ENCODE measurements around the gene SCARB2. TPM values are rescaled to one million over a fixed set of nuclear protein-coding genes. Genes with fewer than 3 reads are reported as not detected.

SCARB2 gene
- total RNA-seq, 1 experiment from 2014 or later = 163 TPM

DNA sequence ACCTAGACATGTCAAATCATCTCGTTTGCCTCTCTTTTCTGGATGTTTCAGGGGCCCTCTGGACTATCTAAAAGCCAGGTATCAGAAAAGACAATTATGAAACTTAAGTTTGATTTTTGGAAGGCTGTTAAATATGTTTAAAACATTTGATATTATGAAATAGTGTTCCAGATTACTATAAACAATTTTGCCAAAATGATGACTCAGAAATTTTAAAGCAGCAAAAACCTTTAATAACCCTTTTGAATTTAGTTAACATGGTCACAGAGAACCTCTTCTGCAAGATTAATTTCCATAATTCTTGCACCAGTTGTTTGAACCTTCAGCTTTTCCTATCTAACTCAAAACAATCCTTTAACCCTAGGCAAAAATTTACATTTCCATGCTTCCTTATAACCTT is 19.1 kb upstream of the SCARB2 start:
- no peak for DNase-seq (ENCODE audit: low read depth)

DNA sequence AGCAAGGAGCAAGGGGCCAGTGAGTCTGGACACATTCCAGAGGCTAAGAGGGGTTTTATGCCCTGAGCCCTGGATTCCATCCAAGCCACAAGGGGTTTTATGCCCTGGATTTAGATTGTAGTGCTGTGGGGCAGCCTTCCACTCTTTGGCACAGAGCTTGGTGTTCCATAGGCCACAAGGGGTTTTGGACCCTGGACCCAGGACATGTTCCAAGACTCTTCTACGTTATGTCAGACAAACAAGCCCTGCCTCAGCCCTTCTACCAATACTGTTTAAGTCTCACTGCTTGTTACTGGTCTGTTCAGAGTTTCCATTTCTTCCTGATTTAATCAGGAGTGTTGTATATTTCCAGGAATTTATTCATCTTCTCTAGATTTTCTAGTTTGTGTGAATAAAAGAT is 12.8 kb upstream of the SCARB2 start:
- DNase-seq (ENCODE audit: low read depth) = no peak

DNA sequence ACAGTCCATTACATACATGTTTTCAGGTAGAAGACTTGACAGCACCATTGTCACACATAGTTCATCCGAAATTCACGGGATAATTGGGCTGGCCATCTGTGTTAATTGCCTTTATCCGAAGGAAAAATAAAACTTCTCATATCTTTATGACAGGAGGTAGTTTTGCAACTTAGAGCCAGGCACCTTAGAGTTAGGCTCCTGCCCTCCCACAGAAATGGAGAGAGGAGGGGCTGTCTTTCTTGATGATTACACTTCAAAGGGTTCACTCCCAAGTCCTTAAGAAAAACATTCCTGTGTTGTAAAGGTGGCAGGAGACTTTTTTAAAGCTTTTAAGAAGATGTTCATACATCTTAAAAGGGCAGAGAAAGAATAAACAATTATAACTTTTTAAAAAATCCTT is 10.5 kb upstream of the SCARB2 start:
- DNase-seq (ENCODE audit: low read depth) = no peak

DNA sequence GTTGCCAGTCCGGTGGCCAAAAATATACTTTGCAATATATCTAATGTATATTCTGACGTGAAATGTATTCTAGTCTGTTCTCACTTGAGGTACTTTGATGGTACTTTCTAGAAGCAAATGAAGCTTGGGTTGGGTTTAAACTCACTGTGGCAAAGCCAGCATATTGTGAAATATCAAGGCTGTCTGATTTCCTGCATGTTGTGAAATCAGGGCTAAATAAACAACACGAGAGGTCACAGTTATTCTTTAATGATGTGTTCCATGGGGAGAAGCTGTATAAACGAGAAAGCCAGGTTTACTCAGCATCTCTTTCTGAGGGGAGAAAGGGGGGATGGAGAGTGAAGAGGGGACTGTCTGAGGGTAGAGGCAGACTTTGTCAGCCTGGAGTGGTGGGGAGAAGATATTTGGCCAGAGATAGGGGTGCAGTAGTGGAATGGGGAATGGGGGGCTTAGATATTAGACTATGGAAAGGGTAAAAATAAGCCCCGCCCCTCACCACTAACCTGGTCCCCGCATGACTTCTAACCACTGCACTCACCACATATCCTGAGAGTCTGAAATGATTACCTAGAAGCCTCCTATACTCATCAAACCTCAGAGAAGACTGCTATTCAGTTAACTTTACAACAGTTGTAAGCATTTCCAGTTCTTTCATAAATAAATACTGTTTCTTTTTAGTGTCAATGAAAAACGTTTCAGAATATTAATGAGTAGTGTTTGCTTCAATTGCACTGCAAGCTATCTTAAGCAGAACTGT is 5.9 kb upstream of the SCARB2 start:
- peak; percentile 65 for DNase-seq (ENCODE audit: low read depth)

DNA sequence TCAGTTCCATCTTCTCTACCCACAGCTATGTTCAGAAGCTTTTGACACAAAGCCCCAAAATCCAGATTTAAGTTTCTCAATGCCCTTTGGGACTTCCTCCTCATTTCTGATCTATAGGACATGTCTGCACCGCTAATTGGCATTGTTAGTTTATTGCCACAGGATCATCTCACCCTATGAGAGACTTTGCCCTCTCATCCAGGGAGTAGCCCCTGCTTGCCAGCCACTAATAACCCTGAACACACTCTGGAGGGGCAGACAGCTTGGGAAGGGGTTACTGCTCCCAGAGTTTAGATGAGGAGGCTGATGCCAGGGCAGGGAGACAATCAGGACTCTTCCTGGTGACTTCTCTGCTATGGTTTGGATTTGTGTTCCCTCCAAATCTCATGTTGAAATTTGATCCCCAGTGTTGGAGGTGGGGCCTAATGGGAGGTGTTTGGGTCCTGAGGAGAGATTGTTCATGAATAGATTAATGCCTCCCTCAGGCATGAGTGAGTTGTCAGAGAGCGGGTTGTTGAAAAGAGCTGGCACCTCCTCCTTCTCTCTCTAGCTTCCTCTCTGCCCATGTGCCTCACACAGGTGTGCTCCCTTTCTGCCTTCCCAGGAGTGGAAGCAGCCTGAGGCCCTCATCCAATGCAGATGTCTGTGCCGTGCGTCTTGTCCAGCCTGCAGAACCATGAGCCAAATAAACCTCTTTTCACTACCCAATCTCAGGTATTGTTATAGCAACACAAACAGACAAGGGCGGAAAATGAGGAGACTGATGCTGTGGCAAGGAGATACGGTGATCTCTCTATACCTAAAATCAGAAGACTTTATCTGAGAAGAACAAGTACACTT is 3.6 kb upstream of the SCARB2 start:
- no peak for DNase-seq (ENCODE audit: low read depth)

DNA sequence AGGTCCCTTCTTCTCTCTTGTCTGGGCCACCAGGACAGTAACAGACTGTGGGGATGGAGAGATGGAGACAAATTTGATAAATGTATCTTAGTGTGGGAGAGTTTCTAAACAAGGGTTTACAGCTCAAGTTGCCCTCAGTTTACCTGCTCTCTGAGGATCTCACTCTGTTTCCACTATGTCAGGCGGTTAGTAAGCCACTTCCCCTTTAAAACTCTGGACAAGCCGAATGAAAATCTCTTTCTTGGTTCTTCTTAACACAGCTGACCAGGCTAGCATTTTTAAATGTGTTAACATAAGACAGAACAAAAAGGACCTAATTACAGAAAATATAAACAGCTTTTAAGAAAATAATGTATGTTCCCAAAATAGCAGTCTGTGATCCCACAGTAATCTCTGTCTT is 2.9 kb upstream of the SCARB2 start:
- no peak for DNase-seq (ENCODE audit: low read depth)

DNA sequence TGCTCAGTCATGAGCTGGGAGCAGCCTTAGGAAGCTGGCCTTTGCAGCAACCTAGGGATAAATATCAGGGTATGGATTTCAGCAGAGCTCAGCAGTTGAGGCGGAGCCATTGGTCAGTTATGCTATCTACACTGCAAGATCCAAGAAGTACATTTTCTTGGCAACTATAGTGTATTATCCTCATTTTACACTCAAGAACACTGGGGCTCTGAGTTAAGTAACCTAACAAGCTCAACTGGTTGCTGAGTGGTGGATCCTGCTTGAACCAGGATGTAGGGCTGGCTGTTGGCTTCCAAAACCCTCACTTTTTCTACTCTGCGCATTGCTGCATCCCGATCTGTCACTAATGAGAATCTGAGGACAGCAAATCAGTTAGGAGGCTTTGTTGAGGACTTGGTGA is 1.5 kb upstream of the SCARB2 start:
- no peak for DNase-seq (ENCODE audit: low read depth)

DNA sequence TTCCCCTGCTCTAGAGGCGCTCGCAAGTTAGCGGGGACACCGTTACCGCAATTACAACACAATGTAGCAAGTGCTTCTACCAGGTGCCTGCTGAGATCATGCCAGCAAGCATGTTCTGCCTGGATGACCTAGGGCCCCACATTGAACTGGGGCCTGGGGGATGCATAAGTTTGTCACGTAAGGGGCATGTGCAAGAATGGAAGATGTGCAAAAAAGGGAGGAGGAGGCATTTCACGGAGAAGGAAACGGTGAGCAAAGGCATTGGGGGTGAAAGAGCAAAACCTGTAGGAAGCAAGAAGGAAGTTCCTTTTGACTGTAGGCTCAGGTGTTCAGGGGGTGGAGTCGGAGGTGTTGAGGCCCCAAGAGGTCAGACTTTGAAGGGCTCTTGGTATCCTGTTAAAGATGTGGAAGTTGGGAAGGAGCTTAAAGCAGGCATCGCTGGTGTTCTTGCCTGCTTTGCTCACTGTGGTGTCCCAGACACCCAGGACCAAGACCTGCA is 602 bp upstream of the SCARB2 start:
- no peak for DNase-seq (ENCODE audit: low read depth)

DNA sequence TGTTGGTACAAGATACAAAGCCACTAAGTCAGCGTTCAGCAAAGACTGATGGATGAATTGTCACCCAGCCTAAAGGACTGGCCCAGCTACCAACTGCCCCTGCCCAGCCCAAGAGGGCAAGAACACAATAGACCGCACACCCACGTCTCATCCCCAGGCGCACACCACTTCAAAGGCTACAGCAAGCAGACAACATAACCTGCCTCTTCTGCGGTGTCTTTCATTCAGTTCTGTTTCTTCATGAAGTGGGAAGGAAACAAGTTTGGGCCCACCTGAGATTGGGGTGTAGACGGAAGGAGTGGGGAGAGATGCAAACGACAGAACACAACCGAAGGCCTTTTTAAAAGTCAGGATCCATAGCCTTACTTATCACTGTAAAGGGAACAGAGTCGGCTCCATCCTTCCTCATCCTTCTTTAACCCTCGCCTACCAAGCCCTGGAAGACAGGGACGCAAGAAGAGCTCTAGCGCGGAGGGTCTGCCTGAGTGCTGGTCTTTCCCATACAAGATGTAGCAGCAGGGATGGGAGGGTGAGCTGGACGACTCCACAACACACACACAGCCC is 691 bp downstream of the SCARB2 start:
- peak; percentile 35 for DNase-seq (ENCODE audit: low read depth)

DNA sequence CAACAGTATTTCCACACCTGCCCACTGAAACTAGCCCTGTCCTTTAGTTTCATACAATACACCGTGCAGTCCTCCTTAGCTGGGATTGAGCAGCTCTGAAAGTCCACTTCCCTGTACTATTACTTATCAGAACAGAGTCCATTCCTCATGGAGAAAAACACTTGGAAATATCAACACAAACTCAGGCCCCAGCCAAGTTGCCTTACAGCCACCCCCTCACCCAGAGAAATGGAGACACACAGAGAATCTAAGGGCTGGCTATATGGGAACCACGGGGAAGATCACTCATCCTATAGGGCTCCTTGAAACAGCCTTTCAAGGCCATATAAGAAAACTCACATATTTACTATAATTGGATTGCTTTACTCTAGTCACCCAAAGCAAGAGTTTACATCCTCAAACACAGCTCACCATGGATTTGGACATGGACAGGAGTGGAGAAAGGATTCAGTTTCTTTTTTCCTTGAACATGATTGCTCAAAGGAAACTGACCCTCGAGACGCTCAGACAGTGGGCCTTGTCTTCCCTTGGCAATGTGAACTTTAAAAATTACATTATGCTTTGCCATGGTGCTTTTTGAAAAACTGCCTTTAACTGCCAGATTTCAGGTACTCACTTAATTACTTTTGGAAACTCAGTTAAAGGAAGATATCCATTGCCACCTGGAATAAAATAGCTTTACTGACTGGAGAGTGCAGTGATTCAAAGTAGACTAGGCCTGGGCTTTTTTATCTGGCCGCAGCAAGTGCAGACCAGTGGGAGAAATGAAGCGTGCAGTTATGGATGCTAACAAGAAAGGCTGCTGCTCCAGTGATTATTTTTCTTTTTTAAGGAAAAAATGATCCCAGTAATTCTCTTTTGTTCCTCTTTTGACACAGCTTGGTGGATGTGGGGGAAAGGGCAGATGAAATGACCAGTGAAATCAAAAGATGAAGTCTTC is 1.6 kb downstream of the SCARB2 start:
- no peak for DNase-seq (ENCODE audit: low read depth)

DNA sequence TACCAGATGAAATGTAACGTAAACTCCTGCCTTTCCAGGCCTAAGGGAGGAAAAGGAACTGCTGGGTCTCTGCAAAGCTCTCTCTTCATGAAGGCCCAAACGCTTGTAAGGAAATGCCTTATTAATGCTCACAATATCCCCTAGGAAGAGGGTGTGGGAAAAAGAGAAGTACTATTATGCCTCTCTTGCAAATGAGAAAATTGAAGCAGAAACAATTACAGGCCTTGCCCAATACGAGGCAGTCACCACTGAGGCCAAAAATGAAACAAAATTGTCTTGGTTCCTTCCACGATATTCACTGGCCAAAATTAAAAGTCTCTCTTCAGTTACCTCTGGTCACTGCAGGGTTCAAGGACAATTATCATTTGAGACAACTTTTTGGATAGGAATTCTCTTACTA is 3.2 kb downstream of the SCARB2 start:
- DNase-seq (ENCODE audit: low read depth) = no peak

DNA sequence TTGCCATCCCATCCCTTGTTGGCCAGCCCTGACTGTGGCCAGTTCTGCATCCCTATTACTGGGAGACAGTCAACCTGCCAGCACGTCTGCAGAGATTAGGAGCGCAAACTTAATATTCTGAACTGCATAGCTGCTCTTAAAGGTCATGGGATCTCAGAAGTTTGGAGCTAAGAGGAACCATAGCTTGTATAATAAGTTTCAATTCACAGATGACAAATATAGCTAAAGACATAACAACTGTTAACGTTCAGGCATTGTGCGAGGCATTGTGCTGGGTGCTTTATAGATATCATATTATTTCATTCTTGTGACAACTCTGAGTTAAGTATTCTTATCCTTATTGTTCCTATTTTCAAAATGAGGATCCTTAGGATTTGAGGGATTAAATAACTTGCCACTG is 3.7 kb downstream of the SCARB2 start:
- DNase-seq (ENCODE audit: low read depth) = no peak

DNA sequence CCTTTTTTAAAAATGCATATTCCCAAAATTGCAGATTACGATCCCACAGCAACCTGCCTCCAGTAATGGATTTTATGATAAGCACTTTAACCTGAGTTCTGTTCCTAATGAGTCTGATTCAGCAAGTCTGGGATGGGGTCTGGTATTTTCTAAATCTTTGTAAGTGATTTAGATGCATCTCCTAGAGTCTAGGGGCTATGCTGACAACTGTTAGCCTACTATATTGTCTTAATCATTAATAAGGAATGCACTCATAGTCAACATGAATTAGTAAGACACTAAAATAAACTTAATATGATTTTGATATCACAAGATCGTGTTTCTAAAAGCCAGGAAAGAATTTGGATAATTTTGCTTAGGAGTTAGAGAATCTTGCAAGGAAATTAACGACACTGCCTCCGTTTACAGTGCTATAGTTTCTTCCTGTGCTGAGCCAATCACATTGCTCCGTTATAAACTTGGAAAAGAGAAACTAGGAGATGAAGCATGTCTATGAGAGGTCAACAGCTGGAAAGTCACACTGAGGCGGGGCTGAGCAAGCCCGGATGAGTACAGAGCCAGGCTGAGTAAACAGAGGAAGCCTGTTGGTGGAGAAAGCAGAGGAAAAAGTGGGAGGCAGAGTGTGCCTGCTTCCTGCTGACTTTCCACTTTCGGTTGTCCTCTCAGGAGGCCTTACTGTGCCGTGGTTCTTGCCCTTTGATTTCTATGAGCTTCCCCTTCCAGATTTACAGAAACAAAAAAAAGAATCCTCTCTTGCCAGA is 5.4 kb downstream of the SCARB2 start:
- peak; percentile 96 for DNase-seq (ENCODE audit: low read depth)

DNA sequence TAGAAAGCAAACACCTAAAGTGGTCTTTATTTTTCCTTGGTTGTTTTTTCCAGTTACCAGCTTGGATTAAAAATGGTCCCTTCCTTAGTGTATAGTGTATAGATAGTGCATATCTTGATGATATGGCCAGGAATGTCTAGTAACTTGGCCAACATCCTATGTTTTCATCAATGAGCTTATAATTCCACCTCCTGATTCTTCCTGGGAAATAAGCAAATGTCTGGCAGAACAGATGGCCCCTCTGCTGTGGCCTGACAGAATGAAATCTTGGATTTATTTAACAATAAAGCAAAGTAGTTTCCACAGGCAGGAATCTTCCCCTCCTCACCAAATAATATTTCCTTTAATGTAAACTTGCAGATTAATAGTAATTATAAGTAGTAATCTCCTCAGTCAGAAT is 6.1 kb downstream of the SCARB2 start:
- no peak for DNase-seq (ENCODE audit: low read depth)

DNA sequence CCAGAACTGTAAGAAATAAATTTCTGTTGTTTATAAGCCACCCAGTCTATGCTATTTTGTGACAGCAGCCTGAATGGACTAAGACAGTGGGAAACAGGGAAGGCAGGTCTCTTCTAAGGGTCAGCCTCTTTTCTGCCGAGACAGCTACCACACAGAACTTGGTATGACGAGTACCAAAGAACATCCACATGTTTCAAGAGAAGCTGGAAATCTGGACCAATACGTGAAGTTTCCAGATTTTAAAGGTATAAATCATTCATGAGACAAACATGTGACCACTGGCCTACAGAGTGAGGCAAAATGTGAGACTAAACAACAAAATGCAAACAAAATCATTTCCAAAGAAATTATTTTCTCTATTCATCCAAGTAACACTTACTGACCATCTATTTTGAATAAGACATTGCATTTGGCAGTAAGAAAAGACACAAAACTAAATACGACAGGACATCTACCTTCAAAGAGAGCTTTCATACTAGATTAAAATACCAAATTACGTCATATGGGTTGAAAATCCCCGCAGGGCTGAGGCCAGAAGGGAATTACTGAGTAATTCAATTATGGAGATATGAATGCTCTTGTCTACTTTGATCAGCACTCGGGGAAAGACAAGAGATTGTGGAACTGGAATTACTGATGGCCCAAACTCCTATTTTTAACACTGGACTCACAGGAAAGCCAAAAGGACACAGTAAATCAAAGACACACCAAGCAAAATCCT is 7.2 kb downstream of the SCARB2 start:
- no peak for DNase-seq (ENCODE audit: low read depth)

DNA sequence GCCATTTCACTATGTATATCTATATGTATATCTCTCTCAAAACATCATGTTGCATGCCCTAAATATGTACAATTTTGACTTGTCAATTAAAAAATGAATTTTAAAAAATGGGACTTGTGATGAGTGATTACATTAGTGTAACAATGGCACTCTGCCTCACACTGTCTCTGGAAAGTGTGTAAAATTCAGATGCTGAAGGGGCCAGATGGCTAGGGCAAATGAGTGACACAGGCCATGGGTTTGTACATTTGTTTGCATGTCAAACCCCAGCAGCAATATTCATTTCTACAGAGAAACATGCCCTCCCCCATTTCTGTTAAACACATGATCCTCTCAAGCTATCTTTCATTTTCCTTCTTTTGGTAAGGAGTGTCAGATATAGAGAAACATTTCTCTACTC is 8.1 kb downstream of the SCARB2 start:
- no peak for DNase-seq (ENCODE audit: low read depth)

DNA sequence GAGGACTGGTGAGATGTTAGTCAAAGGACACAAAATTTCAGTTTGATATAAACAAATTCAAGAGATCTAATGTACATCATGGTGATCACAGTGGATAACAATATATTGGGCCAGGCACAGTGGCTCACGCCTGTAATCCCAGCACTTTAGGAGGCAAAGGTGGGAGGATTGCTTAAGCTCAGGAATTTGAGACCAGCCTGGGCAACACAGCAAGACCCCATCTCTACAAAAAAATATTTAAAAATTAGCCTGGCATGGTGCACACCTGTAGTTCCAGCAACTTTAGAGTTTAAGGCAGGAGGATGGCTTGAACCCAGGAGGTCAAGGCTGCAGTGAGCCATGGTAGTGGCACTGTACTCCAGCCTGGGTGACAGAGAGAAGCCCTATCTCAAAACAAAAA is 8.7 kb downstream of the SCARB2 start:
- no peak for DNase-seq (ENCODE audit: low read depth)

DNA sequence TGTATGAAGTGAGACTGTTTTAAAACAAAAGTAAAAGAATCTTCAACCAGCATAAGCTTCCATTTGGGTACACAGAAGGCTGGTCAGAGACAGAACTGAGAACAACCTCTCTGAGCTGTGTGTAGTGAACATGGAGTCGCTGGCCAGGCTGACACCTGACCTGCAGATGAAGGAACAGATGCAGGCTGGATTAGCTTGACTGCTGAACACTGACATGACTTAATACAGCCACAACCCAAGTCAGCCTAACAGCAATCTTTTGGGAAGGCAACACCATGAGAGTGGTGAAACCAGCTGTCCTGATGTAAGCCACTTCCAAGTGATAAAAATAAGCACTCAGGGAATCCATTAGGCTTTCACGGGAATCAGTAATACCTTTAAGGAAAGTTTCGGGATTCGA is 10.1 kb downstream of the SCARB2 start:
- peak; percentile 83 for DNase-seq (ENCODE audit: low read depth)

DNA sequence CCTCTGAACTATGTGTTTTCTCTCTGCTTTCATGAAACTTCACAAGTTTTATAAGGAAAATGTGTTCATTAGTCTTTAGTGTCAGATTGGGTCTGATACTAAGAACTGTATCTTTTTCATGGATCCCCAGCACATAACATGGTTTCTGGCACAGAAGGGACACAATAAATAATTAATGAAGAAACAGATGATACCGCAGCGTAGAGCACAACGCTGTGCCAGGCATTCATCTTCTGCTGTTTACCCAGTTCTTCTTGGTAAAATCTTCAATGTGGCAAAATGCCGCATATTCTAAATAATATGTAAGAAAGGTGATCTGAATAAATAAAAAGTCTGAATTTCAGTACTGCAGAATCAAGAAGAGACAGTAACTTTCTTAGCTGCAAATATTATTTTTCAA is 12.3 kb downstream of the SCARB2 start:
- no peak for DNase-seq (ENCODE audit: low read depth)

DNA sequence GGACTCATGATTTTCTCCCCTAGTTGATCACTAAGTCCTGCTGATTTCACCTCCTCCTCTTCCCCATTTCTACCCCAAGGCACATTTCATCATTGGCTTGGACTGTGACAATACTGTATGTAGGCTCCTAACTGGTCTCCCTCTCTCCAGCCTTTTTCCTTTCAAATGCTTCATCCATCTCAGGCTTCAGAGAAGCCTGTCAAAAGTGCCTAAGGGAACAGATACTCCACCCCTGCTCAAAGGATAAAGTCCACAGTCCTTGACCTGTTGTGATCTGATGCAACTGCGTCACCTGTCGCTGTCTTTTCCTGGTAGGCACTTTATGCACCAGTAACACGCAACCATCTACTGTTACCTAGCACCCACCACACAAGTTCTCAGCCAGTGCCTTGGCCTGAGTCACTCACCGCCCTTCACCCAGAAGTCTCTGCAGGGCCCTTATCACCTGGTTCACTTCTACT is 12.8 kb downstream of the SCARB2 start:
- peak; percentile 86 for DNase-seq (ENCODE audit: low read depth)

Measured in LHCN-M2 (cell line).